H1 (cell line): ENCODE results near the gene SDF2L1. TPM values are rescaled to one million over a fixed set of nuclear protein-coding genes. Genes with fewer than 3 reads are reported as not detected.

Source experiments
- CTCF ChIA-PET: fragments of 300-600 bp; sonication (Branson Sonifier 250); formaldehyde crosslinking; loops from one replicate; lab custom pipeline; 2021; ENCODE audit not compliant: partially characterized antibody; lab: Charles Lee
- POLR2A ChIA-PET: fragments of 300-600 bp; sonication (Branson Sonifier 250); formaldehyde crosslinking; loops from one replicate; lab custom pipeline; 2021; ENCODE audit warnings: inconsistent platforms; ENCODE audit not compliant: partially characterized antibody; lab: Charles Lee
- DNase-seq, 2 experiments: peaks; one replicate each; pipeline versions ENCODE4 v3.0.0 to v3.0.0-alpha.2; 2010 to 2022; ENCODE audit warnings: low spot score in 2 of 2, low read depth in 1 of 2, mixed read lengths in 1 of 2
- FAIRE-seq: peaks from 2 replicates; lab custom pipeline; 2011; peaks lifted over from hg19 to GRCh38; lab: Jason Lieb, UNC
- H2AFZ ChIP-seq: 2 replicates; pipeline ENCODE4 v1.8.1; 2012; ENCODE audit warnings: low read length, inconsistent platforms
- H2AK5ac ChIP-seq: 2 replicates; pipeline ENCODE4 v1.6.1; 2013; ENCODE audit warnings: low read depth, low read length
- H2BK120ac ChIP-seq: replicated peaks from 2 replicates; pipeline ENCODE3; 2013; ENCODE audit warnings: low read depth, low read length, inconsistent platforms
- H2BK12ac ChIP-seq: 2 replicates; pipeline ENCODE4 v1.6.1; 2013; ENCODE audit warnings: low read depth, low read length
- H2BK15ac ChIP-seq: 2 replicates; pipeline ENCODE4 v1.6.1; 2013; ENCODE audit warnings: low read length
- H2BK20ac ChIP-seq: 2 replicates; pipeline ENCODE4 v1.6.1; 2013; ENCODE audit warnings: low read length
- H2BK5ac ChIP-seq: 2 replicates; pipeline ENCODE4 v1.6.1; 2013; ENCODE audit warnings: low read depth, low read length
- H3K14ac ChIP-seq: 2 replicates; pipeline ENCODE4 v1.6.1; 2013; ENCODE audit warnings: inconsistent platforms; ENCODE audit not compliant: insufficient read length
- H3K18ac ChIP-seq: 2 replicates; pipeline ENCODE4 v1.6.1; 2013; ENCODE audit warnings: low read length; ENCODE audit errors: extremely low read depth
- H3K23ac ChIP-seq: 2 replicates; pipeline ENCODE4 v1.6.1; 2013; ENCODE audit warnings: inconsistent platforms; ENCODE audit not compliant: insufficient read length
- H3K23me2 ChIP-seq: 2 replicates; pipeline ENCODE4 v1.6.1; 2013; ENCODE audit warnings: low read depth, low read length
- H3K27ac ChIP-seq: 2 replicates; pipeline ENCODE4 v1.6.1; 2011; ENCODE audit warnings: low read depth, low read length, inconsistent platforms
- H3K27me3 ChIP-seq, 4 experiments: replicated peaks in 1 of 4; 1 replicate in 1 of 4; 2 replicates in 3 of 4; pipeline versions ENCODE4 v1.6.1 to v1.8.1; 2011 to 2013; ENCODE audit warnings: low read length in 3 of 4, mild to moderate bottlenecking in 3 of 4, inconsistent platforms in 2 of 4, mixed read lengths in 2 of 4, moderate library complexity in 1 of 4; ENCODE audit not compliant: control insufficient read depth in 3 of 4, insufficient read depth in 3 of 4; ENCODE audit errors: extremely low read depth in 1 of 4
- H3K36me3 ChIP-seq, 4 experiments: 2 replicates each; pipeline versions ENCODE4 v1.6.1 to v1.8.1; 2011 to 2013; ENCODE audit warnings: mild to moderate bottlenecking in 4 of 4, low read length in 3 of 4, moderate library complexity in 2 of 4, control low read depth in 1 of 4, inconsistent platforms in 1 of 4; ENCODE audit not compliant: insufficient read depth in 4 of 4, control insufficient read depth in 2 of 4
- H3K4ac ChIP-seq: replicated peaks from 2 replicates; pipeline ENCODE3; 2013; ENCODE audit warnings: low read length, low read depth, mixed read lengths, inconsistent platforms; ENCODE audit not compliant: insufficient read length
- H3K4me1 ChIP-seq, 4 experiments: replicated peaks in 1 of 4; 1 replicate in 1 of 4; 2 replicates in 3 of 4; pipeline versions ENCODE4 v1.6.1 to v1.8.1; 2011 to 2013; ENCODE audit warnings: low read length in 3 of 4, inconsistent platforms in 2 of 4, mixed read lengths in 1 of 4; ENCODE audit not compliant: insufficient read depth in 4 of 4, control insufficient read depth in 3 of 4
- H3K4me2 ChIP-seq, 2 experiments: 2 replicates each; pipeline versions ENCODE4 v1.6.1 to v1.8.1; 2011 to 2013; ENCODE audit warnings: low read depth in 2 of 2, low read length in 2 of 2, control low read depth in 1 of 2, inconsistent platforms in 1 of 2, mild to moderate bottlenecking in 1 of 2; ENCODE audit not compliant: insufficient read depth in 1 of 2
- H3K4me3 ChIP-seq, 4 experiments: fragments of 200-600, 300-600 bp in 1 of 4; sonication (generic), shearing (Covaris generic), sonication (Bioruptor Twin) in 1 of 4; 2 replicates each; pipeline versions ENCODE4 v1.5.1 to v1.8.1; 2011 to 2016; ENCODE audit warnings: low read length in 4 of 4, low read depth in 3 of 4, control low read depth in 2 of 4, inconsistent platforms in 2 of 4, mild to moderate bottlenecking in 2 of 4, mixed read lengths in 1 of 4, moderate library complexity in 1 of 4; ENCODE audit not compliant: insufficient read depth in 2 of 4; ENCODE audit errors: extremely low read depth in 1 of 4
- H3K56ac ChIP-seq: replicated peaks from 2 replicates; pipeline ENCODE3; 2013; ENCODE audit warnings: low read depth, mild to moderate bottlenecking, mixed read lengths, low read length, inconsistent platforms; ENCODE audit not compliant: insufficient read length
- H3K79me1 ChIP-seq: 2 replicates; pipeline ENCODE4 v1.6.1; 2013; ENCODE audit warnings: low read depth, low read length, control low read depth
- H3K79me2 ChIP-seq, 2 experiments: 2 replicates each; pipeline versions ENCODE4 v1.6.1 to v1.8.1; 2012 to 2013; ENCODE audit warnings: low read length in 2 of 2, mild to moderate bottlenecking in 2 of 2, inconsistent platforms in 1 of 2; ENCODE audit not compliant: insufficient read depth in 2 of 2, control insufficient read depth in 1 of 2
- H3K9ac ChIP-seq, 4 experiments: replicated peaks in 1 of 4; 1 replicate in 1 of 4; 2 replicates in 3 of 4; pipeline versions ENCODE4 v1.6.1 to v1.8.1; 2011 to 2013; ENCODE audit warnings: low read depth in 3 of 4, low read length in 3 of 4, control low read depth in 2 of 4, mild to moderate bottlenecking in 2 of 4, moderate library complexity in 2 of 4, inconsistent platforms in 1 of 4; ENCODE audit errors: extremely low read depth in 1 of 4
- H3K9me3 ChIP-seq, 2 experiments: 2 replicates each; pipeline versions ENCODE4 v1.6.1 to v1.8.1; 2012 to 2013; ENCODE audit warnings: mild to moderate bottlenecking in 2 of 2, moderate library complexity in 2 of 2, control low read depth in 1 of 2, inconsistent platforms in 1 of 2, low read depth in 1 of 2, low read length in 1 of 2, mixed read lengths in 1 of 2; ENCODE audit not compliant: insufficient read depth in 2 of 2
- H4K20me1 ChIP-seq, 2 experiments: replicated peaks in 1 of 2; 2 replicates each; pipeline versions ENCODE3 to v1.8.1; 2011 to 2013; ENCODE audit warnings: inconsistent platforms in 2 of 2, low read length in 2 of 2, mild to moderate bottlenecking in 1 of 2; ENCODE audit not compliant: insufficient read depth in 2 of 2, control insufficient read depth in 1 of 2
- H4K5ac ChIP-seq: 2 replicates; pipeline ENCODE4 v1.6.1; 2013; ENCODE audit warnings: low read length, low read depth, mixed read lengths, inconsistent platforms; ENCODE audit not compliant: insufficient read length
- H4K8ac ChIP-seq: 2 replicates; pipeline ENCODE4 v1.8.0; 2013; ENCODE audit warnings: mild to moderate bottlenecking, moderate library complexity, low read length, inconsistent platforms; ENCODE audit not compliant: insufficient read depth; ENCODE audit errors: extremely low read depth
- H4K91ac ChIP-seq: replicated peaks from 2 replicates; pipeline ENCODE3; 2013; ENCODE audit warnings: low read length, mixed read lengths, inconsistent platforms; ENCODE audit not compliant: insufficient read length
- ASH2L ChIP-seq: fragments of 200-600, 300-600 bp; sonication (generic); IDR thresholded peaks from one replicate; pipeline ENCODE4 v1.7.1; 2017; ENCODE audit warnings: low read length
- CBX5 ChIP-seq: fragments of 300-800, 300-1000 bp; sonication (generic); IDR thresholded peaks from 2 replicates; pipeline ENCODE4 v1.7.1; 2016; ENCODE audit warnings: antibody characterized with exemption, low read length, low read depth
- CEBPB ChIP-seq: IDR thresholded peaks from 2 replicates; pipeline ENCODE4 v1.6.1; 2012; ENCODE audit warnings: low read depth, low read length
- EP300 ChIP-seq, 2 experiments: IDR thresholded peaks; 1 replicate in 1 of 2; 2 replicates in 1 of 2; pipeline ENCODE4 v1.6.1; 2011 to 2012; ENCODE audit warnings: low read depth in 2 of 2, low read length in 2 of 2, mild to moderate bottlenecking in 2 of 2, borderline replicate concordance in 1 of 2, inconsistent platforms in 1 of 2, moderate library complexity in 1 of 2
- HDAC2 ChIP-seq, 2 experiments: fragments of 300-600 bp in 1 of 2; sonication (generic) in 1 of 2; IDR thresholded peaks; 2 replicates each; pipeline ENCODE4 v1.6.1; 2011 to 2012; ENCODE audit warnings: low read depth in 2 of 2, low read length in 2 of 2, mild to moderate bottlenecking in 2 of 2, moderate library complexity in 2 of 2, borderline replicate concordance in 1 of 2, inconsistent platforms in 1 of 2
- HDAC6 ChIP-seq: IDR thresholded peaks from one replicate; pipeline ENCODE4 v1.7.1; 2012; ENCODE audit warnings: low read depth, mild to moderate bottlenecking, inconsistent platforms, low read length, moderate library complexity
- POU5F1 ChIP-seq: IDR thresholded peaks from 2 replicates; pipeline ENCODE4 v1.6.1; 2011; ENCODE audit warnings: low read depth, mild to moderate bottlenecking, low read length, moderate library complexity
- SIN3A ChIP-seq, 2 experiments: IDR thresholded peaks in 1 of 2; conservative IDR thresholded peaks in 1 of 2; 2 replicates each; pipeline ENCODE4 v1.6.1; 2011 to 2012; ENCODE audit warnings: low read length in 2 of 2, improper control_type of control experiment in 1 of 2, low read depth in 1 of 2, mild to moderate bottlenecking in 1 of 2
- SIRT6 ChIP-seq: IDR thresholded peaks from one replicate; pipeline ENCODE4 v1.7.1; 2012; ENCODE audit warnings: low read length, inconsistent platforms
- TAF7 ChIP-seq: optimal IDR thresholded peaks from 2 replicates; pipeline ENCODE3; 2011; ENCODE audit warnings: low read depth, mild to moderate bottlenecking, inconsistent platforms, low read length, moderate library complexity, borderline replicate concordance
- WGBS, 2 experiments: shearing (Covaris generic) in 1 of 2; methylation state at CpG; one replicate each; pipeline versions ENCODE4 v1.1.6 to v1.1.7; 2013 to 2015; ENCODE audit warnings: low lambda C conversion rate in 2 of 2, mixed read lengths in 2 of 2, inconsistent platforms in 1 of 2, low coverage in 1 of 2, missing lambda C conversion rate in 1 of 2; ENCODE audit not compliant: insufficient replicate concordance in 2 of 2, insufficient coverage in 1 of 2, insufficient read length in 1 of 2; ENCODE audit errors: extremely low coverage in 1 of 2, missing lambda C conversion rate in 1 of 2; 5-methylcytosine and 5-hydroxymethylcytosine counted together
- polyA plus RNA-seq, 7 experiments: library from polyadenylated mRNA; depleted of rRNA in 3 of 7; stranded (reverse) in 5 of 7; unstranded in 2 of 7; fragments of >200 nt in 5 of 7; fragments of 200-250 nt in 2 of 7; gene quantifications; 1 replicate in 5 of 7; 2 replicates in 1 of 7; 4 replicates in 1 of 7; pipeline versions ENCODE4 v1.2.1 to v1.2.3, GENCODE V29; 2011 to 2013; ENCODE audit warnings: missing spikeins in 2 of 7, mixed read lengths in 2 of 7
- total RNA-seq: library from RNA; stranded (reverse); fragmentation: NEBNext Ultra II Directional; extraction: Animal tissue kit (Norgen Biotek cat#: 25700); gene quantifications from 2 replicates; pipeline ENCODE4 v1.2.1, GENCODE V29; 2021
- TF ChIP-seq, protein P1 (sequence below): IDR thresholded peaks from 2 replicates; pipeline ENCODE4 v1.6.1; 2011; ENCODE audit warnings: low read length, improper control_type of control experiment
- TF ChIP-seq, protein P2 (sequence below): IDR thresholded peaks from 2 replicates; pipeline ENCODE4 v1.6.1; 2012; ENCODE audit warnings: inconsistent platforms

Gene SDF2L1
- total and polyA plus RNA-seq, 2 of the 8 experiments (the other 6 are each of a cell fraction or from before 2014, with no cell fraction given) = 51.1 to 59.6 TPM

DNA sequence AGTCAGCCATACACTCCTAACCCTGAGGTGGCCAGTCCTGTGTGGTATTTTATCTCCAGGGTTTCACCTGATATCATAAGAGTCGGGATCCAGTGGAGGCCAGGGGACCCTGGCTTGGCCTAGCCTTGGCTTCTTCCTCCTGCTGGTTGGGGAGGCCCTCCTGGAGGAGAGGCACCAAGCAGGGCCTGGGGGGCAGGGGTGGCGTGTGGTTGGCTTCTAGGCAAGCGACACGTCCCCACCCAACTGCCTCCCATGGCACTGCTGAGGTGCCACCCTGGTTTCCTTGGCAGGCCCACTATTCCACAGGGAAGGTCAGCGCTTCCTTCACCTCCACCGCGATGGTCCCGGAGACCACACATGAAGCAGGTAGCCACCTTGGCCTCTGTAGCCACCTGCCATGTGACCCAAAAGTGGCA, 44.1 kb downstream of the SDF2L1 start:
- Histone ChIP-seq H3K4me3 (no peak overlapping the region), H2BK120ac (no peak overlapping the region), H3K9ac (no peak overlapping the region), H2AFZ (no peak overlapping the region), H4K20me1 (peaks cover 2 to 9% of the 10 kb centered on the region in 2 experiments), H3K23ac (no peak overlapping the region), H3K18ac (no peak overlapping the region), H3K36me3 (peaks cover 0 to 5% (median under 1%) of the 10 kb centered on the region in 4 experiments; a peak in 5 of 8 replicates), H2BK5ac (no peak overlapping the region), H4K91ac (no peak overlapping the region), H2AK5ac (no peak overlapping the region), H2BK15ac (no peak overlapping the region), H2BK20ac (no peak overlapping the region), H3K27ac (no peak overlapping the region), H3K4ac (no peak overlapping the region), H3K9me3 (no peaks in the 10 kb centered on the region), H4K8ac (no peak overlapping the region), H3K4me2 (no peak overlapping the region), H3K27me3 (no peaks in the 10 kb centered on the region), H3K4me1 (no peaks in the 10 kb centered on the region), H4K5ac (no peak overlapping the region), H3K79me2 (no peaks in the 10 kb centered on the region), H2BK12ac (no peak overlapping the region), H3K14ac (no peak overlapping the region), H3K79me1 (no peaks in the 10 kb centered on the region), H3K56ac (no peak overlapping the region), H3K23me2 (0 out of 2 replicates have a peak, but pooled peaks cover 2% of the 10 kb centered on the region)
- ChIA-PET POLR2A (interaction anchor here (2.7 kb wide), 1 partner anchor 14 kb away, joined by 11 read pairs; no protein-coding TSS in a partner anchor), CTCF (no interaction called here)
- WGBS, 2 experiments = 93% methylated on average over 8 of the region's 8 CpGs; no CpG with 5 or more reads in 1 of the 2 experiments
- DNase-seq (no peak), FAIRE-seq (no peak)
- TF ChIP-seq TAF7 (no peak), POU5F1 (no peak), SIN3A (conservative IDR thresholded peaks at IDR 0.05 in 1 of 2, IDR thresholded peaks at IDR 0.05 in 1 of 2; ENCODE audit: low read depth in 1 of 2, low read length in 2 of 2) (no peak), HDAC2 (IDR thresholded peaks at IDR 0.05; ENCODE audit: borderline replicate concordance in 1 of 2, low read depth in 2 of 2, low read length in 2 of 2) (no peak), SIRT6 (no peak), HDAC6 (no peak), CBX5 (no peak), EP300 (IDR thresholded peaks at IDR 0.05; ENCODE audit: borderline replicate concordance in 1 of 2, low read depth in 2 of 2, low read length in 2 of 2) (no peak), ASH2L (no peak), CEBPB (no peak)
- TF ChIP-seq, protein P1, sequence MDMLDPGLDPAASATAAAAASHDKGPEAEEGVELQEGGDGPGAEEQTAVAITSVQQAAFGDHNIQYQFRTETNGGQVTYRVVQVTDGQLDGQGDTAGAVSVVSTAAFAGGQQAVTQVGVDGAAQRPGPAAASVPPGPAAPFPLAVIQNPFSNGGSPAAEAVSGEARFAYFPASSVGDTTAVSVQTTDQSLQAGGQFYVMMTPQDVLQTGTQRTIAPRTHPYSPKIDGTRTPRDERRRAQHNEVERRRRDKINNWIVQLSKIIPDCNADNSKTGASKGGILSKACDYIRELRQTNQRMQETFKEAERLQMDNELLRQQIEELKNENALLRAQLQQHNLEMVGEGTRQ = no peak
- TF ChIP-seq, protein P2, sequence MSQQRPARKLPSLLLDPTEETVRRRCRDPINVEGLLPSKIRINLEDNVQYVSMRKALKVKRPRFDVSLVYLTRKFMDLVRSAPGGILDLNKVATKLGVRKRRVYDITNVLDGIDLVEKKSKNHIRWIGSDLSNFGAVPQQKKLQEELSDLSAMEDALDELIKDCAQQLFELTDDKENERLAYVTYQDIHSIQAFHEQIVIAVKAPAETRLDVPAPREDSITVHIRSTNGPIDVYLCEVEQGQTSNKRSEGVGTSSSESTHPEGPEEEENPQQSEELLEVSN = no peak
